HepG2 (cell line): ENCODE measurements around the gene TTC24. TPM values are rescaled to one million over a fixed set of nuclear protein-coding genes. Genes with fewer than 3 reads are reported as not detected.
A peak's percentile ranks its signal among the peaks of the same experiment; 100 is the strongest.

Source experiments
- ATF7-NPFF ChIP-seq: sonication (generic); formaldehyde crosslinking; IDR thresholded peaks from 2 replicates; pipeline ENCODE4 v1.8.1; 2023; ENCODE audit warnings: mild to moderate bottlenecking, low read depth, missing genetic modification reagents, moderate library complexity
- EHMT2 ChIP-seq: fragments of 200-600 bp; sonication (generic); IDR thresholded peaks from 2 replicates; pipeline ENCODE4 v1.7.0; 2017; ENCODE audit warnings: antibody characterized with exemption, low read depth, low read length, borderline replicate concordance
- FOXA3 ChIP-seq: IDR thresholded peaks from 2 replicates; pipeline ENCODE4 v1.6.1; 2016; ENCODE audit warnings: missing genetic modification reagents, missing compliant biosample characterization
- ISX ChIP-seq: sonication (generic); formaldehyde crosslinking; conservative IDR thresholded peaks from 2 replicates; pipeline ENCODE4 v1.5.0; 2020; ENCODE audit warnings: missing genetic modification reagents
- KLF15 ChIP-seq: sonication (generic); formaldehyde crosslinking; IDR thresholded peaks from 2 replicates; pipeline ENCODE4 v1.8.1; 2023; ENCODE audit warnings: borderline replicate concordance, mild to moderate bottlenecking, inconsistent platforms, missing genetic modification reagents, mixed read lengths
- KMT2A ChIP-seq: sonication (generic); formaldehyde crosslinking; IDR thresholded peaks from 2 replicates; pipeline ENCODE4 v1.4.0; 2020; ENCODE audit warnings: missing genetic modification reagents
- NFE2L1 ChIP-seq: sonication (generic); formaldehyde crosslinking; IDR thresholded peaks from 2 replicates; pipeline ENCODE4 v1.4.0; 2020; ENCODE audit warnings: missing genetic modification reagents, mild to moderate bottlenecking, borderline replicate concordance
- PITX1 ChIP-seq: sonication (generic); formaldehyde crosslinking; IDR thresholded peaks from 2 replicates; pipeline ENCODE4 v1.5.1; 2020; ENCODE audit warnings: mild to moderate bottlenecking, missing genetic modification reagents
- POGZ ChIP-seq: sonication (generic); formaldehyde crosslinking; IDR thresholded peaks from 2 replicates; pipeline ENCODE4 v1.4.0; 2020; ENCODE audit warnings: mild to moderate bottlenecking, missing genetic modification reagents
- STAG1 ChIP-seq: sonication (generic); formaldehyde crosslinking; IDR thresholded peaks from 2 replicates; pipeline ENCODE4 v1.4.0; 2020; ENCODE audit warnings: missing genetic modification reagents
- ZNF501 ChIP-seq: sonication (generic); formaldehyde crosslinking; IDR thresholded peaks from 2 replicates; pipeline ENCODE4 v1.5.1; 2020; ENCODE audit warnings: mild to moderate bottlenecking, moderate library complexity, missing genetic modification reagents
- polyA plus RNA-seq, 8 experiments: library from polyadenylated mRNA; depleted of rRNA in 3 of 8; stranded (reverse) in 7 of 8; unstranded in 1 of 8; fragments of >200 nt; fragmentation: Illumina TruSeq in 4 of 8; extraction: Trizol in 4 of 8; gene quantifications; 2 replicates each; pipeline versions ENCODE4 v1.2.1 to v1.2.3, GENCODE V29; 2011 to 2016; ENCODE audit warnings: low read depth in 4 of 8, missing spikeins in 1 of 8, mixed read lengths in 1 of 8; ENCODE audit not compliant: insufficient read depth in 1 of 8
- total RNA-seq, 5 experiments: library from RNA; depleted of rRNA; stranded (reverse); fragments of >200 nt; fragmentation: Illumina TruSeq; extraction: Trizol; gene quantifications; 2 replicates each; pipeline ENCODE4 v1.2.3, GENCODE V29; 2016; ENCODE audit warnings: low read depth in 1 of 5
- TF ChIP-seq, protein P1 (sequence below): sonication (generic); formaldehyde crosslinking; IDR thresholded peaks from 2 replicates; pipeline ENCODE4 v1.4.0; 2020; ENCODE audit warnings: missing genetic modification reagents, low read depth, mild to moderate bottlenecking, borderline replicate concordance
- TF ChIP-seq, protein P2 (sequence below): sonication (generic); formaldehyde crosslinking; IDR thresholded peaks from 2 replicates; pipeline ENCODE4 v1.4.0; 2020; ENCODE audit warnings: missing genetic modification reagents, borderline replicate concordance
- TF ChIP-seq, protein P3 (sequence below): sonication (generic); formaldehyde crosslinking; IDR thresholded peaks from 2 replicates; pipeline ENCODE4 v1.4.0; 2020; ENCODE audit warnings: missing genetic modification reagents
- TF ChIP-seq, protein P4 (sequence below), 2 experiments: sonication (generic) in 1 of 2; formaldehyde crosslinking in 1 of 2; IDR thresholded peaks; 2 replicates each; pipeline versions ENCODE4 v1.4.0 to v1.6.1; 2018 to 2020; ENCODE audit warnings: missing genetic modification reagents in 2 of 2, borderline replicate concordance in 1 of 2, low read depth in 1 of 2, mild to moderate bottlenecking in 1 of 2, missing biosample characterization in 1 of 2
- TF ChIP-seq, protein P5 (sequence below): sonication (generic); formaldehyde crosslinking; IDR thresholded peaks from 2 replicates; pipeline ENCODE4 v1.8.0; 2022; ENCODE audit warnings: missing genetic modification reagents, mild to moderate bottlenecking, moderate library complexity, borderline replicate concordance

Gene TTC24
- total and polyA plus RNA-seq, 2 of the 13 experiments (the other 11 are each of a cell fraction or from before 2014, with no cell fraction given) = 0.13 to 0.18 TPM

DNA sequence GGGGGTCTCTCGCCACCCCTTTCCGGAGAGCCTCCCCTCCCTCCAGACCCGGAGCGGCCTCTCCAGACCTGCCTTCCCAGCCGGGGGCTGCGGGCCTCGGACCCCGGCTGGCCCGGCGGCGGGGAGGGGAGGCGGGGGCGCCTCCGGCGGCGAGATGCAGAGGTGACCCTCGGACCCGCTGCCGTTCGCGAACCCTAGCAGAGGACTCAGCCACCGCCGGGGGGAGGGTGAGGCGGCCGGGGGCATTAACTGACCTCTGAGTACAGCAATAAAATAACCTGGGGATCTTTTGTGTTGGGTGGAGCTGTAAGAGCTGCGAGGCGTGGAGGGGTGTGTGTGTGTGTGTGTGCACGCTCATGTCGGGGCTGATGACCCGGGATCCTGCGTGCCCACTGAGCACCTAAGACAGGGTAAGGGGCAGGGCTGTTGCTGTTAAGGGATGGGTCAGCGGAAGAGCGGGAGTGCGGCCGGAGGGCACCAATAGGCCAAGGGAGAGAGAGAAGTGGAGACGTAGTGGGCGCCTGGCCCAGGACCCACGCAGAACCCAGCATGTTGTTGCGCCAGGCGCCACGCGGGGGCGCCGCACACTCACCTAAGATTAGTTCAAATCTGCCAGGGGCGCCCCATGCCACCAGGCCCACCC is 46.0 kb downstream of the TTC24 start (continued):
- TF ChIP-seq, protein P1, sequence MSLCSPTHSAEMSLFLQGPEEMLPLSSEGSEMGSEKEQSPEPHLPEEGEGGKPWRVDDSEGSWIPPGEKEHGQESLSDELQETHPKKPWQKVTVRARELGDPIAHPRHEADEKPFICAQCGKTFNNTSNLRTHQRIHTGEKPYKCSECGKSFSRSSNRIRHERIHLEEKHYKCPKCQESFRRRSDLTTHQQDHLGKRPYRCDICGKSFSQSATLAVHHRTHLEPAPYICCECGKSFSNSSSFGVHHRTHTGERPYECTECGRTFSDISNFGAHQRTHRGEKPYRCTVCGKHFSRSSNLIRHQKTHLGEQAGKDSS (CRISPR knock-in tag) = 0 out of 2 replicates have a peak, but pooled peaks have one; percentile 15
- TF ChIP-seq, protein P2, sequence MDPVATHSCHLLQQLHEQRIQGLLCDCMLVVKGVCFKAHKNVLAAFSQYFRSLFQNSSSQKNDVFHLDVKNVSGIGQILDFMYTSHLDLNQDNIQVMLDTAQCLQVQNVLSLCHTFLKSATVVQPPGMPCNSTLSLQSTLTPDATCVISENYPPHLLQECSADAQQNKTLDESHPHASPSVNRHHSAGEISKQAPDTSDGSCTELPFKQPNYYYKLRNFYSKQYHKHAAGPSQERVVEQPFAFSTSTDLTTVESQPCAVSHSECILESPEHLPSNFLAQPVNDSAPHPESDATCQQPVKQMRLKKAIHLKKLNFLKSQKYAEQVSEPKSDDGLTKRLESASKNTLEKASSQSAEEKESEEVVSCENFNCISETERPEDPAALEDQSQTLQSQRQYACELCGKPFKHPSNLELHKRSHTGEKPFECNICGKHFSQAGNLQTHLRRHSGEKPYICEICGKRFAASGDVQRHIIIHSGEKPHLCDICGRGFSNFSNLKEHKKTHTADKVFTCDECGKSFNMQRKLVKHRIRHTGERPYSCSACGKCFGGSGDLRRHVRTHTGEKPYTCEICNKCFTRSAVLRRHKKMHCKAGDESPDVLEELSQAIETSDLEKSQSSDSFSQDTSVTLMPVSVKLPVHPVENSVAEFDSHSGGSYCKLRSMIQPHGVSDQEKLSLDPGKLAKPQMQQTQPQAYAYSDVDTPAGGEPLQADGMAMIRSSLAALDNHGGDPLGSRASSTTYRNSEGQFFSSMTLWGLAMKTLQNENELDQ (CRISPR knock-in tag) = no peak
- no peak for TF ChIP-seq FOXA3 (CRISPR knock-in tag)
- TF ChIP-seq ATF7-NPFF (CRISPR knock-in tag) = no peak
- no peak for TF ChIP-seq ISX (CRISPR knock-in tag)
- TF ChIP-seq KLF15 (CRISPR knock-in tag) = no peak
- TF ChIP-seq, protein P3, sequence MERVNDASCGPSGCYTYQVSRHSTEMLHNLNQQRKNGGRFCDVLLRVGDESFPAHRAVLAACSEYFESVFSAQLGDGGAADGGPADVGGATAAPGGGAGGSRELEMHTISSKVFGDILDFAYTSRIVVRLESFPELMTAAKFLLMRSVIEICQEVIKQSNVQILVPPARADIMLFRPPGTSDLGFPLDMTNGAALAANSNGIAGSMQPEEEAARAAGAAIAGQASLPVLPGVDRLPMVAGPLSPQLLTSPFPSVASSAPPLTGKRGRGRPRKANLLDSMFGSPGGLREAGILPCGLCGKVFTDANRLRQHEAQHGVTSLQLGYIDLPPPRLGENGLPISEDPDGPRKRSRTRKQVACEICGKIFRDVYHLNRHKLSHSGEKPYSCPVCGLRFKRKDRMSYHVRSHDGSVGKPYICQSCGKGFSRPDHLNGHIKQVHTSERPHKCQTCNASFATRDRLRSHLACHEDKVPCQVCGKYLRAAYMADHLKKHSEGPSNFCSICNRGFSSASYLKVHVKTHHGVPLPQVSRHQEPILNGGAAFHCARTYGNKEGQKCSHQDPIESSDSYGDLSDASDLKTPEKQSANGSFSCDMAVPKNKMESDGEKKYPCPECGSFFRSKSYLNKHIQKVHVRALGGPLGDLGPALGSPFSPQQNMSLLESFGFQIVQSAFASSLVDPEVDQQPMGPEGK (CRISPR knock-in tag) = peak; percentile 38
- TF ChIP-seq ZNF501 (CRISPR knock-in tag) = peak; percentile 50; the same call in 1 of the 2 replicates
- peak; percentile 57; the same call in 1 of the 2 replicates for TF ChIP-seq PITX1 (CRISPR knock-in tag)
- TF ChIP-seq NFE2L1 (CRISPR knock-in tag) = no peak
- TF ChIP-seq STAG1 = peak; percentile 56
- TF ChIP-seq POGZ (CRISPR knock-in tag) = no peak
- TF ChIP-seq, protein P4, sequence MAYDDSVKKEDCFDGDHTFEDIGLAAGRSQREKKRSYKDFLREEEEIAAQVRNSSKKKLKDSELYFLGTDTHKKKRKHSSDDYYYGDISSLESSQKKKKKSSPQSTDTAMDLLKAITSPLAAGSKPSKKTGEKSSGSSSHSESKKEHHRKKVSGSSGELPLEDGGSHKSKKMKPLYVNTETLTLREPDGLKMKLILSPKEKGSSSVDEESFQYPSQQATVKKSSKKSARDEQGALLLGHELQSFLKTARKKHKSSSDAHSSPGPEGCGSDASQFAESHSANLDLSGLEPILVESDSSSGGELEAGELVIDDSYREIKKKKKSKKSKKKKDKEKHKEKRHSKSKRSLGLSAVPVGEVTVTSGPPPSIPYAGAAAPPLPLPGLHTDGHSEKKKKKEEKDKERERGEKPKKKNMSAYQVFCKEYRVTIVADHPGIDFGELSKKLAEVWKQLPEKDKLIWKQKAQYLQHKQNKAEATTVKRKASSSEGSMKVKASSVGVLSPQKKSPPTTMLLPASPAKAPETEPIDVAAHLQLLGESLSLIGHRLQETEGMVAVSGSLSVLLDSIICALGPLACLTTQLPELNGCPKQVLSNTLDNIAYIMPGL (CRISPR knock-in tag; IDR thresholded peaks at IDR 0.05; ENCODE audit: borderline replicate concordance in 1 of 2, low read depth in 1 of 2) = peak in 1 of 2 experiments; percentile 47; a peak in 2 of 4 replicates
- no peak for TF ChIP-seq KMT2A (CRISPR knock-in tag)
- TF ChIP-seq, protein P5, sequence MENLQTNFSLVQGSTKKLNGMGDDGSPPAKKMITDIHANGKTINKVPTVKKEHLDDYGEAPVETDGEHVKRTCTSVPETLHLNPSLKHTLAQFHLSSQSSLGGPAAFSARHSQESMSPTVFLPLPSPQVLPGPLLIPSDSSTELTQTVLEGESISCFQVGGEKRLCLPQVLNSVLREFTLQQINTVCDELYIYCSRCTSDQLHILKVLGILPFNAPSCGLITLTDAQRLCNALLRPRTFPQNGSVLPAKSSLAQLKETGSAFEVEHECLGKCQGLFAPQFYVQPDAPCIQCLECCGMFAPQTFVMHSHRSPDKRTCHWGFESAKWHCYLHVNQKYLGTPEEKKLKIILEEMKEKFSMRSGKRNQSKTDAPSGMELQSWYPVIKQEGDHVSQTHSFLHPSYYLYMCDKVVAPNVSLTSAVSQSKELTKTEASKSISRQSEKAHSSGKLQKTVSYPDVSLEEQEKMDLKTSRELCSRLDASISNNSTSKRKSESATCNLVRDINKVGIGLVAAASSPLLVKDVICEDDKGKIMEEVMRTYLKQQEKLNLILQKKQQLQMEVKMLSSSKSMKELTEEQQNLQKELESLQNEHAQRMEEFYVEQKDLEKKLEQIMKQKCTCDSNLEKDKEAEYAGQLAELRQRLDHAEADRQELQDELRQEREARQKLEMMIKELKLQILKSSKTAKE (CRISPR knock-in tag) = 0 out of 2 replicates have a peak, but pooled peaks have one; percentile 32
- no peak for TF ChIP-seq EHMT2
